GM19025 (cell line): ENCODE measurements around the gene GNAI3.
A peak's percentile ranks its signal among the peaks of the same experiment; 100 is the strongest.

Source experiments
- ATAC-seq: cut with Tn5 transposase; IDR thresholded peaks from one replicate; pipeline ENCODE4 v1.9.1; 2021; ENCODE audit warnings: mild to moderate bottlenecking, low read depth, moderate library complexity; ENCODE audit not compliant: unreplicated experiment

Gene GNAI3

DNA sequence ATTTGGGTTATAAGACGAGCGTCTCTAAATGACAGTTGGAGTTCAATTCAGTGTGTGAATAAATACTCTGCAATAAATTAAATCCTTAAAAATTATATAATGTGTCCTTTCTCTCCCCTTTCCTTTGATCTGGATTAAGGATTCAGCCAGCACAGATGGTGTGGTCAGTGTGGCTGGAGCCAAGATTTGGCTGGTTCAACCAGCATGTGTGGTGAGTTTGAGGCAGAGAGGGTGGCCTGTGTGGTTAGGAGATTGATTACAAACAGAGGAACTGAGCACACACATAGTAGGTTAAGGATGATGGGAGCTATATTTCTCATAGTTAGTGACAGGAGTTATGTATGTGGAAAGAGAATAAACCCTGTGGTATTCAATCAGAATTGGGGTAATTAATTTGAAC is 24.7 kb upstream of the GNAI3 start:
- ATAC-seq = no peak

DNA sequence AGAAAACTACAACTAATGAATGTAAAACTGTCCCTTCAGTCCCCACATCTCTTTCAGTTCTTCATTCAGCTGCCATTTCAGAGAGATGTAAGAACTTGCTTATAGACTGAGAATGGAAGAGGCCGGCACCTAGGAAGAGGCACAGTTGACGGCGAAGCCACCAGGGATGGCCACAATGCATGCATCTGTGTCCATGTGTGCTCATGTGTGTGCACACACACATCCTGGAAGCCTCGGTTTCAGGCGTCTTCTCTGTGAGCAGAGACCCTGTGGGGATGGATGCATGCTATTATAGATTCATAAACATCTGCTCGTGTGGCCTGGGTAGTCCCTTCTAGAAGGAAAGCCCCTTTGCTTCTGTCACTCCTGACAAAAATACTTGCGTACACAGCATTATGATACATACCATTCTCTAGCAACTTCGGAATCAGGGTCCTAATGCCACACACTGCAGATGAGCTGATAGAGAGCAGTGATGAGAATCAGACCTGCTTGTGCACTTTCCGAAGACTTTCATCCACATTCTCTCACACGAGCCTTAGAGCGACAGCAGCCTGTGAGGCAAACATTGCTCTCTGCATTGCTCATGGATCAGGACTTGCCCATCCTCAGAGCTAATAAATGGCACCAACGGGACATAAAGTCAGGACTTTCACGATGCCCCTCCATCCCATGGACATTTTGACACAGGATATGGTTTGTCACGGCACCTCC is 21.2 kb upstream of the GNAI3 start:
- peak; percentile 84 for ATAC-seq

DNA sequence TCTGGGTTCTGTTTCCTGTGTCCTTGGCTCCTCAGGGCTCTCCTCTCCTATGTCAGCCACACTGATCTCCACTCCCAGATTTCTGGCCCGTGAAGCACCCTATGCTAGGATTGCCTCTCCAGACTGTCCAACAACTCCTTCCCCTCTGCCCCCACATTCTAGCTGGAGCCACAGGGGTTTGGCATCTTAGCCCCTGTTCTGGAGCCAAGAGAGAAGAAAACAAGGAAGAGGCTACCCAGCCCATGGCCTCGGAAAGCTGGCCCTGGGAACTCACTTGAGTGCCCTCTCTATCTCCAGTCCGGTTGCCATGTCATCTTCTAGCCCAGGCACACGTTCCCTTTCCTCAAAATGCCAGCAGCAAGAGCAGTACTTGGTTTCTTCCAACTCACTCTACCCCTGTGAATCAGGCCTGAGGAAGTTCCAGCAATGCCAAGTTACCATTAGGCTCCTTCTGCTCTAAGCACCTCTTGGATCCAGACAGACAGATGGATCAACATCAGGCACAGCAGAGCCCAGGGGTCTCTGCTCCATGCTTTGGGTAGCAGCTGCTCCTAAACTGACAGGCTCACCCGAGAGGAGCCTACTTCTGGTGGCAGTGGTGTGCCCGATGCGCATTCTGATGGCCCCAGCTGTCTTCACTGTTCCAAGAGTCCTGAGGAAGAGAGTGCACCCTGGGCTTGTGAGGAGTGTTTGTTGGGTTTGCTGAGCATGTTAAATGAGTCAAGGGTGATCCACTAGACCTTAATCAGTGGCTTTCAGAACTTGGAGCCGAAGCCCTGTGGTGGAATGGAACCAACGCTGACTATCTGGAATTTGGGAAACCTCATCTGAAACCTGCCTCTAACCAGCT is 20.3 kb upstream of the GNAI3 start:
- ATAC-seq = no peak

GRCh38 chr1:109528712-109529111 is 19.7 kb upstream of the GNAI3 start:
- ATAC-seq = no peak

GRCh38 chr1:109529881-109530456 is 18.4 kb upstream of the GNAI3 start:
- no peak for ATAC-seq

- ATAC-seq = no peak
Observed at GRCh38 chr1:109530457-109531087, 17.8 kb upstream of the GNAI3 start.

DNA sequence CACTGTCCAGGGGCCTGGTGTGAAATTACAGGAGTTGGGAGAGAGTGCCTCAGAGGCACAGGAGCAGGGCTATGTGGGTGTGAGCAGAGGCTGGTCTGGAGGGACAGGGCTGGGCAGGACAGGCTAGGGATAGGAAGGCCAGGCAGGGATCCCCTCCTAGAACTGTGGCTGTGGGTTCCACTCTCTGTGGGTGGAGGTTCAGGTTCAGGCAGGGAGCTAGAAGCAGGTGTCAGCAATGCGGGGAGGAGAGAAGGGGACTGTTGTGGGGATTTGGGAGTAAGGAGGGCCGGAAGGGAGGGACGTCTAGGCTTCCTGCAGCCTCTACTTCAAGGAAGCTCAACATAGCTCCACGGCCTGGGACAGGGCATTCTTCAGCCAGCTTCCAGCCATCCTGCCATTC is 17.0 kb upstream of the GNAI3 start:
- ATAC-seq = no peak

DNA sequence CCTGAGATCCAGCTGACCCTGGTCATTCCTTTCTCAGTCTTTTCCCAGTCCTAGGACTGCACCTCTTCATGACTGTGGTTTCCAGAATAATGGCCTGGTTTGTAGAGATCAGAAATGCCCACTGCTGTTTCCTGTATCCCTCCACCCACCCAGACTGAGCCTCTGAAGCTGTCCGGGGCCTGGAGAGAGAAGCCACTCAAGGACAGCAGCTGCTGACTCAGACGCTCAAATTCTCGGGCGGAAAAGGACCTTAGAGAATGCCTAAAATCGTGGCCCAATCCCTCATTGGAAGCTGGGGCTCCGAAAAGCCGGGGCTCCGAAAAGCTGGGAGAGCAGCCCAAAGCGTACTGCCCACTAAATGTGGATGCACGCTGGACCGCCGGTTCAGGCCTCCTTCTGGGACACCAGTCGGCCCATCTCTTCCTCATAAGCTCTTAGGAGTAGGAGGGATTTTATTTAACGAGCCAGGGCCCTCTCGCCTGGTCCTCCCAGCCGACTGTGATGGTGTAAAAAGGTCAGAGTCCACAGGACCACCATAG is 16.5 kb upstream of the GNAI3 start:
- ATAC-seq = no peak

DNA sequence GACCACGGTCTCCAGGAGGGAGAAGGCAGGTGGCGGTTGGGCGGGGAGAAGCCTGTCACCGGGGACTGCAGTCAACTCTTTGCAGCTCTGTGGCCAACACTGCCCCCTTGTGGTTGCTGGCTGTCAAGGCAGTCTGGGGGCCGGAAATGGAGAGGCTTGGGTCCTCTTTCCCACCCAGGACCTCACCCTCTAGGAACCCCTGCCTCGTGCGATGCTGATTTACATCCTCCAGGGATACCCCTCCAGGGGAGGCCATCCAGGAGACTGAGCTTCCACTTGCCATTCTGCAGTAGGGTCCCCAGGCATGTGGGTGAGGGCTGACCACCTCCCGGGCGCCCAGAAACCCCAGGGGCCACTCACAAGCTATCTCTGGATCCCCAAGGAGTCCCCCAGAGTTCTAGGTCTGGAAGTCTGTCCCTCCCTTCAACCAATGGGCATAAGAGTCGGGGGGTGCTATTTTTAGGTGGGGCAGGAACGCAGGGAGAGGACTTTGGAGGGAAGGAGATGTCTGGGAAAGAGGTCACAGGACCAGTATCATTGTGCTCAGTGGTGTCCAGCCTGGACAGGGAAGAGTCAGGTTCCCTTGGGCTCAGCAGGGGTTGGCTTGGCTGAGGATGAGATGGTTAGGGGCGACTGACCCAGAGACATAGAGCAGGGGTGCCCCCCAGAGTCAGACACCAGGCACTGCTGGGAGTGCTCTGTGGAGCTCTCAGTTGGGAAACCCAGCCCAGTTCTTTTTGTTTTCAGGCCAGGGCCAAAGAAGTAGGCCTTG is 15.9 kb upstream of the GNAI3 start:
- ATAC-seq = peak; percentile 56

- no peak for ATAC-seq
Observed at GRCh38 chr1:109534307-109534858, 14.0 kb upstream of the GNAI3 start.

GRCh38 chr1:109535481-109535880 is 12.9 kb upstream of the GNAI3 start:
- ATAC-seq = no peak

DNA sequence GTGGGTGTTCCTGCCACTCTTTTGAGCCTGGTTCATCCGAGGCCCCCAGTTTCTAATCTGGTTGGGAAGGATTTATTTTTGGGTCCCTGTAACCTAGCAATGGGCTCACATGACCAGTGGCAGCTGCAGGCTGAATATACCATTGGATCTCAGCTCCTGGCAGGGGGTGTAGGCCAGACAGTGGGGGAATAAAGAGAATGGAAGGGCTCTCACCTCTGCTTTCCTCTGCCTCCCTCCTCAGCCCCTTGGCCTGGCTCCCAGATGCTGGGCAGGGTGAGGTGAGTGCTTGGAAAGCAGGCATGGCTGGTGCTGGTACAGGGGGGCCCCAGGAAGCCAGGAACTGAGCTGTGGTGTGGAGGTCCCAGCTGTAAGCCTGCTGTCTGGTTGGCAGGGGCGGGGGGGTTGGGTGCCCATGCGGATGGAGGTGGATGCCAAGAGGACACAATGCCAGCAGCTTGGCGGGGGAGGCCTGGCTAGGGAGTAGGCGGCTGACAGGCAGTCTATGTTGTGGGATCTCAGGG is 12.4 kb upstream of the GNAI3 start:
- ATAC-seq = no peak

DNA sequence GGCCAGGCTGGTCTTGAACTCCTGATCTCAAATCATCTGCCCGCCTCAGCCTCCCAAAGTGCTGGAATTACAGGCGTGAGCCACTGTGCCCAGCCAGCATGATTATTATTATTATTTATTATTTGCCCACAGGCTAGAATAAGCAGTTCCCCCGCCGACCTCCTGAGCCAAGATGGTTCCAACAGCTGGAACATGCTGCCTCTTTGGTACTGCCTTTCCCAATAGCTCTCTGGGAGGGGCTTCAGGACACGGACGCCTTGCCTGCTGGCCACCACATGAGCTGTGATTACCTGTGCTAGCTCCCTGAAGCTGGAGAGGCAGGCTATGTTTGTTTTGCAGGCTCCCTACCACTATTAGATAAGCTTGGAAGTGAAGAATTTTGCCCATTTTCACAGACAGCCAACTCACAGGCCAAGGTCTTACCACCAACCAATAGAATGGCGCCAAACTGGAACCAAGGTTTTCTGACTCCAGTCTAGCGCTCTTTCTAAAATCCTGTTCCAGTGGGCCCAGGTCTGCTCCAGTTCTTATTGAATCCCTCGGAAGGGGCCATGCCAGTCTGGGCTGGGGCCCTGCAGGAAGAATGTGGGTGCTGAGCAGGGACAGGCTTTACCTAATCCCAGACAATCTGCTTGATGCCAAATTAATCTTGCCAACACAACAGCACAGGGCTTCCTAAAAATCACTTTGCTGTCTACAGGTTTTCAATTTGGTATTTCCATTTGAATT is 10.8 kb upstream of the GNAI3 start:
- ATAC-seq = no peak

- no peak for ATAC-seq
Observed at GRCh38 chr1:109538827-109539555, 9.4 kb upstream of the GNAI3 start.

- no peak for ATAC-seq
Observed at GRCh38 chr1:109539676-109540075, 8.7 kb upstream of the GNAI3 start, which contains the start of gene GPR61. TSS of gene GPR61 (plus strand) at chr1:109539872. CDS start at chr1:109543023, 3,151 bp downstream.

- ATAC-seq = no peak
Observed at GRCh38 chr1:109541102-109541501, 7.3 kb upstream of the GNAI3 start.

GRCh38 chr1:109542657-109543056 is 5.8 kb upstream of the GNAI3 start:
- ATAC-seq = no peak
